Measurements from ENCODE around the gene DNMBP. TPM values are rescaled to one million over a fixed set of nuclear protein-coding genes. Genes with fewer than 3 reads are reported as not detected.

The DNMBP gene
- total RNA-seq, 2 donors from 2014 or later: 38.4 to 53.5 TPM

GRCh38 chr10:99851825-99852224 lies 157.9 kb downstream of the DNMBP start:
- Histone ChIP-seq H3K4me1 (no peaks in the 10 kb centered on the region), H3K36me3 (no peaks in the 10 kb centered on the region), H3K27me3 (no peaks in the 10 kb centered on the region), H3K9ac (ENCODE audit: low read depth in 2 of 2, low read length in 2 of 2) (no peak overlapping the region), H3K4me3 (no peak overlapping the region), H3K9me3 (no peaks in the 10 kb centered on the region), H3K27ac (no peak overlapping the region)
- no peak for DNase-seq
- intact Hi-C loops (cut with DNase I): no loop called here
- TF ChIP-seq, protein P1, sequence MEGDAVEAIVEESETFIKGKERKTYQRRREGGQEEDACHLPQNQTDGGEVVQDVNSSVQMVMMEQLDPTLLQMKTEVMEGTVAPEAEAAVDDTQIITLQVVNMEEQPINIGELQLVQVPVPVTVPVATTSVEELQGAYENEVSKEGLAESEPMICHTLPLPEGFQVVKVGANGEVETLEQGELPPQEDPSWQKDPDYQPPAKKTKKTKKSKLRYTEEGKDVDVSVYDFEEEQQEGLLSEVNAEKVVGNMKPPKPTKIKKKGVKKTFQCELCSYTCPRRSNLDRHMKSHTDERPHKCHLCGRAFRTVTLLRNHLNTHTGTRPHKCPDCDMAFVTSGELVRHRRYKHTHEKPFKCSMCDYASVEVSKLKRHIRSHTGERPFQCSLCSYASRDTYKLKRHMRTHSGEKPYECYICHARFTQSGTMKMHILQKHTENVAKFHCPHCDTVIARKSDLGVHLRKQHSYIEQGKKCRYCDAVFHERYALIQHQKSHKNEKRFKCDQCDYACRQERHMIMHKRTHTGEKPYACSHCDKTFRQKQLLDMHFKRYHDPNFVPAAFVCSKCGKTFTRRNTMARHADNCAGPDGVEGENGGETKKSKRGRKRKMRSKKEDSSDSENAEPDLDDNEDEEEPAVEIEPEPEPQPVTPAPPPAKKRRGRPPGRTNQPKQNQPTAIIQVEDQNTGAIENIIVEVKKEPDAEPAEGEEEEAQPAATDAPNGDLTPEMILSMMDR (IDR thresholded peaks at IDR 0.05): no peak

DNA sequence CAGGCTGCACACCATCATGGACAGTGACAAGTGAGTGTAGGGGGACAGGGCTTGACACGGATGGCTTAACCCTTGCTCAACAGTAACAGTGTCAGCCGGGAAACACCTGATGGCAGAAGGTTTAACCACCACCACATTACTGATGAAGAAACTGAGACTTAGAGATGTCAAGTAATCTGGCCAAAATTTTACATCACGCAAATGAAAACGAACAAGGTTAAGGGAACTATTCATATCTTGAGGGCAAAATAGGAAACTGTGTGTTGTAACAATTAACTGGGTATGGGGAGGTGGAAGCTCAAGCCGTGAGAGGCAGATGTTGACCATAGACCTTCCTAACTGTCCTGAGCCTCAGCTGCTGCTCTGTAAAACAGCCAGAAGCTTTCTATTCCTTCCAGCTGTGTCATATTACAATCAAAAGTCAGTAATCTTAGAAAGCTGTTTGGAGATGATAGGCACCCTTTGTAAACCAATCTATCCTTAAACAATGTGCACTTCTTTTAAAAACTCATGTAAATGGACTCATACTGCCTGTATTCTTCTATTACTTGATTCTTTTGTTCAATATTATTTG lies 158.9 kb downstream of the DNMBP start:
- no peaks in the 10 kb centered on the region for H3K9me3 ChIP-seq
- TF ChIP-seq, protein P1 (IDR thresholded peaks at IDR 0.05): no peak
- no peak overlapping the region for H3K4me3 ChIP-seq
- intact Hi-C loops (cut with DNase I): no loop called here
- H3K27ac ChIP-seq: no peak overlapping the region
- no peak for DNase-seq
- no peaks in the 10 kb centered on the region for H3K4me1 ChIP-seq
- H3K36me3 ChIP-seq: no peaks in the 10 kb centered on the region
- H3K9ac ChIP-seq (ENCODE audit: low read depth in 2 of 2, low read length in 2 of 2): no peak overlapping the region
- H3K27me3 ChIP-seq: no peaks in the 10 kb centered on the region

DNA sequence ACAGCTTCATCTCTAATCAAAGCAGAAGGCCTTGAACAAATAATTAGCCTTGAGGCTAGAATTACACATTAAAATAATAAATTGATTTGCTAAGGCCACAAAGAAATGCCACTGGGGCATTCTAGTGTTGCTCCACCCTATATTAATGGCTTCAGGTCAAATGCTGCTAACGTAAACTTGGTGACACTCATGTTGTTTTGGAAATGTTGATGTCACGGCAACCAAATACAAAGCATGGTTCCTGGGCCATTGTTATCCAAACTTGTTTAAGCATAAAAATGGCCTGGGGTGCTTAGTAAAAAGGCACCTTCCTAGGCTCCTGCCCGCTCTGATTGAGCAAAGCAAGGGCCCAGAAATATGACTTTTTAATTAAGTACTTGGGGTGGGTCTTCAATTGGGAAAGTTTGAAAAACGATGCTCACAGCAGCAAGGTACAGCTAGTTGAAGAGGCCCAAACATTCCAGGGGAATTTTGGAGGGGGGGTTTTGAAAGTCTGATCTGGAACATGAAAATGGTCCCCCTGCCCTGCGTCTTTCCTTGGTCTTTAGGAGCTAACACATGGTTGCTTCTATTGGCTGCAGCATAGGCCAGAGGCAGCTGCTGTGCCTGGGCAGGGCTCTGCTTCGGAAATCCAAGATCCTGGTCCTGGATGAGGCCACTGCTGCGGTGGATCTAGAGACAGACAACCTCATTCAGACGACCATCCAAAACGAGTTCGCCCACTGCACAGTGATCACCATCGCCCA lies 159.6 kb downstream of the DNMBP start:
- Histone ChIP-seq H3K27ac (no peak overlapping the region), H3K4me1 (no peaks in the 10 kb centered on the region), H3K4me3 (no peak overlapping the region), H3K36me3 (no peaks in the 10 kb centered on the region), H3K9ac (ENCODE audit: low read depth in 2 of 2, low read length in 2 of 2) (no peak overlapping the region), H3K9me3 (no peaks in the 10 kb centered on the region), H3K27me3 (no peaks in the 10 kb centered on the region)
- TF ChIP-seq, protein P1 (IDR thresholded peaks at IDR 0.05): no peak
- intact Hi-C loops (cut with DNase I): no loop called here
- DNase-seq: no peak

- intact Hi-C loops (cut with DNase I): loop anchor here (5.0 kb wide), 1 partner anchor 118 kb away; no protein-coding TSS in a partner anchor
- no peaks in the 10 kb centered on the region for H3K36me3 ChIP-seq
- H3K4me3 ChIP-seq: no peak overlapping the region
- H3K27ac ChIP-seq: no peak overlapping the region
- peak; percentile 33 for DNase-seq
- TF ChIP-seq, protein P1 (IDR thresholded peaks at IDR 0.05): no peak
- no peaks in the 10 kb centered on the region for H3K27me3 ChIP-seq
- H3K9ac ChIP-seq (ENCODE audit: low read depth in 2 of 2, low read length in 2 of 2): no peak overlapping the region
- no peaks in the 10 kb centered on the region for H3K9me3 ChIP-seq
- H3K4me1 ChIP-seq: no peaks in the 10 kb centered on the region
Measured at GRCh38 chr10:99849536-99849935, 160.2 kb downstream of the DNMBP start.

DNA sequence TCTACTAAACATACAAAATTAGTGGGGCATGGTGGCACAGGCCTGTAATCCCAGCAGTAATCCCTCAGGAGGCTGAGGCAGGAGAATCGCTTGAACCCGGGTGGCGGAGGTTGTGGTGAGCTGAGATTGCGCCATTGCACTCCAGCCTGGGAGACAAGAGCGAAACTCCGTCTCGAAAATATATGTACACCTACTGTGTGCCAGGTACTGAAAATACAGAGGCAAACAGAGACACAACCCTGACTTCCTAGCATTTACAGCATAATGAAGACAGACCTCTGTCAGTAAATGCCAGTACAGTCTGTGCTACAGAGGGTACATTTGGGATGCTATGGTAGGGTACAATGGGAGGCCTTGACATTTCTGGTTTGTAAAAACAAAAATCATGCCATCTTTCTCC lies 160.7 kb downstream of the DNMBP start:
- Histone ChIP-seq H3K27me3 (no peaks in the 10 kb centered on the region), H3K9ac (ENCODE audit: low read depth in 2 of 2, low read length in 2 of 2) (no peak overlapping the region), H3K4me1 (no peaks in the 10 kb centered on the region), H3K36me3 (no peaks in the 10 kb centered on the region), H3K9me3 (no peaks in the 10 kb centered on the region), H3K27ac (no peak overlapping the region), H3K4me3 (no peak overlapping the region)
- TF ChIP-seq, protein P1 (IDR thresholded peaks at IDR 0.05): no peak
- DNase-seq: no peak
- intact Hi-C loops (cut with DNase I): loop anchor here (5.0 kb wide), 1 partner anchor 118 kb away; no protein-coding TSS in a partner anchor
